CD4-positive, alpha-beta T cell treated with Interleukin-6 for 4 hours (primary cell): Measurements from ENCODE around the gene KASH5.
A peak's percentile ranks its signal among the peaks of the same experiment; 100 is the strongest.
"Not testable (repeated sequence)": the region's sequence is repeated elsewhere in the genome, so short reads cannot be mapped to it uniquely, and the experiment has no call there.

Experiments
- DNase-seq: peaks from one replicate; pipeline ENCODE4 v3.0.0-alpha.2; 2020; ENCODE audit warnings: mixed read lengths

KASH5 gene

GRCh38 chr19:49362929-49363267, 25.2 kb upstream of the KASH5 start:
- DNase-seq, result no peak

DNA sequence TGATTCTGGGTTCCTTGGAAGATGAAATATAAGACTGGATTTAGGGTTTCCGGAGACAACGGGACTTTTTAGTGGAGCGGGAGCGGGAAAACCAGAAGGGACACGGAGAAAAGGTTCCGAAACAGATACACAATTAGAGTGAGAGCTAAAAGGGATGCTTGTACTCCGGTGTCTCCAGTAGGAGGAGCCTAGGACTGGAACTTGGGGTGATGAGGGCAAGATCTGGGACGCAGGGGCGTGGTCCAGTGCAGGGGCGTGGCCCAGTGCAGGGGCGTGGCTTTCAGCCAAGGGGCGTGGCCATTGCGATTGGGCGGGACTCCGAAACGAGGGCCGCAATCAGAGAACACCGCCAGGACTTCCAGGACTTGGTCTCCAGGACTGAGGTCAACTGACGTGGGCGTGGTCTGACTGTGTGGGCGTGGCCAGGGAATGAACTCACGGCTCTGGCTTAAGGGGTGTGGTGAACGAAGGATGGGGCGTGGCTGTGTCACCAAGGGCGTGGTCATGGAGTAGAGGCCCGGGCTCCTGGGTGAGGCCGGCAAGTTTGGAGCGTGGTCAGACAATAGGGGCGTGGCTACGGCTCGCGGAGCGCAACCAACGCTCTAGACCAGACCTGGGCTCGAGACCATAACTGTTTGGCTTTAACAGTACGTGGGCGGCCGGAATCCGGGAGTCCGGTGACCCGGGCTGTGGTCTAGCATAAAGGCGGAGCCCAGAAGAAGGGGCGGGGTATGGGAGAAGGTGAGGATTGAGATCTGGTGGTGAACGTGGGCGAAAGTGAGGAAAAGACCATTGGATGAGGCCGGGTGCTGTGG, 24.6 kb upstream of the KASH5 start, which contains the start of gene DKKL1:
DKKL1 (plus strand) TSS at position 610 of the 815 bp plus-strand sequence; CDS start at position 732, 122 bp downstream.
- DNase-seq, result peak; percentile 53

GRCh38 chr19:49364083-49364737, 23.8 kb upstream of the KASH5 start:
- DNase-seq, result no peak

DNA sequence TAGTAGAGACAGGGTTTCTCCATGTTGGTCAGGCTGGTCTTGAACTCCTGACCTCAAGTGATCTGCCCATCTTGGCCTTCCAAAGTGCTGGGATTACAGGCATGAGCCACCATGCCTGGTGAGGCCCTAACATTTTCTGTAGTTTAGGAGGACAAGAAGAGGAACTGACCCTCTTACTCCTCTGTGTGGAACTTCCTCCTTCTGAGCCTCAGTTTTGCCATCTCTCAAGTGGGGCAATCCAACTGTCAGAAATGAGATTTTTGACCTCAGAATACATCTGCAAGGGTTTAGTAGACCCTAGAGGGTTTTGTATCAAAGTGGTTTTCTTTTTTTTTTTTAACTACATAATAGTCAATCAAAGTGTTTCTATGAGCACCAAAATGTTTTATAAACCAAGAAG, 21.9 kb upstream of the KASH5 start:
- no peak for DNase-seq

- DNase-seq, result no peak
Observed at GRCh38 chr19:49368711-49369358, 19.2 kb upstream of the KASH5 start.

- no peak for DNase-seq
Observed at GRCh38 chr19:49371184-49371583, 16.9 kb upstream of the KASH5 start.

DNA sequence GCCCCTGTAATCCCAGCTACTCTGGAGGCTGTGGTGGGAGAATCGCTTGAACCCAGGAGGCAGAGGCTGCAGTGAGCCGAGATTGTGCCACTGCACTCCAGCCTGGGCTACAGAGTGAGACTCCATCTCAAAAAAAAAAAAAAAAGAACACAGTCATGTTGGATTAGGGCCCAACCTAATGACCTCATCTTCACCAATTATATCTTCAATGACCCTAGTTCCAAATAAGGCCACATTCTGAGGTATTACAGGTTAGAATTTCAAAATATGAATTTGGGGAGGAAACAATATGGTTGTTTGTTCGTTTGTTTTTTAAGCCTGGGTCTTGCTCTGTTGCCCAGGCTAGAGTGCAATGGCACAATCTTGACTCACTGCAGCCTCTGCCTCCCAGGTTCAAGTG, 14.9 kb upstream of the KASH5 start:
- DNase-seq, result not testable (repeated sequence)

GRCh38 chr19:49374665-49375434, 13.2 kb upstream of the KASH5 start:
- no peak for DNase-seq

DNA sequence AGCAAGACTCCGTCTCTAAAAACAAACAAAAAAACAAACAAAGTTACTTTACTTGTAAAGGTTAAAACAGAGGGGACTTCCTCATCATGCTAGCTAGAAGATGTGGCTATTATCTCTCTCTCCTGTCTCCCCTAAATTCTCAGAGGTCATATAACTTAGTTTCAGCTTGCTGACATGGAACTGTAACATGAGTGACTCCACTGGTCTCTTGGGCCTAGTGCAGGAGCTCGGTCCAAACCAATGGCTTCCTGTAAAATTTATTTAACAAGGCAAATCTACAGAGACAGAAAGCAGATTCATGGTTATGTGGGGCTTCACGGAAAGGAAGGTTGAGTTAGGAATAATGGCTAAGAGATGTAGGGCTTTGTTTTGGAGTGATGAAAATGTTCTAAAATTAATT, 9.5 kb upstream of the KASH5 start:
- no peak for DNase-seq

DNA sequence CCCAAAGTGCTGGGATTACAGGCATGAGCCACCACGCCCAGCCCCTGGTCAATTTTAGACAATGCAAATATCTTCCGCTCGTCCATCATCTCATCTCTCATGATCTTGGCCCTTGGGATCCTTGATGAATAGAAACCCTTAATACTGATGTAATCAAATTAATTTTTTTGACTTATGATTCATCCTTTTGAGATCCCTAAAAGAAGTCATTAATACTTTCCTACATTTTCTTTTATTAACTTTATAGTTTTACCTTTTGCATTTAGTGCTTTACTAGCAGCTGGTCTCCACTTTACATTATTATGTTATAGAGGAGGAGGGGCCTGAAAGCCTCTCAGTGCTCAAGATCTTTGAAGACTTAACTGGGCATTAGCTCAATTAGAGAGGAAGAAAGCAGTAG, 7.7 kb upstream of the KASH5 start:
- DNase-seq, result no peak

DNA sequence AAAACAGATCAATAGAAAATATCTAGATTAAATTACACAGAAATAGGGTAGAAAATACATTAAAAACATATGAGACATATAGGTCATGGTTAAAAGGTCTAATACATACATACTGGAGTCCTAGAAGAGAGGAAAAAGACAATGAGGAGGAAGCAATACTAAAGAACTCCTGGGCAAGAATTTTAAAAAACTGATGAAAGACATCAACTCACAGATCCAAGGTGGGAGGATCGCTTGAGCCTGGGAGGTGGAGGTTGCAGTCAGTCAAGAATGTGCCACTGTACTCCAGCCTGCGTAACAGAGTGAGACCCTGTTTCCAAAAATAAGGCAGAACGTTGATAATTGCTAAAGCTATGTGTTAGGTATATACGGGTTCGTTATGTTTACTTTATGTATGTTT, 5.4 kb upstream of the KASH5 start:
- DNase-seq, result no peak

DNA sequence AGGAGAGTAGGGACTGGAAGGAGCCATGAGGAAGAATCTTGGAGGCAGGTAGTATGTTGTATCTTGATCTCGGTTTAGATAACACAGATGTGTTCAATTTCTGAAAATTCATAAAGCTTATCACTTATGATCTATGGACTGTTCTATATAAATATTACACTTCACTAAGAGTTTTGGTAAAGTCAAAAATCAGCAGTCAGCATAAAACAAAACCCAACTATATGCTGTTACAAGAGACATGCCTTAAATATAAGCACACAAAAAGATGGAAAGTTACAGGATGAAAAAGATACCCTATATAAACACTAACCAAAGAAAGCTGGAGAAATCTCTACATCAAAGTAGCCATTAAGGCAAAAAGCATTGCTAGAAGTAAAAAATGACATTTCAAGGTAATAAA, 4.5 kb upstream of the KASH5 start:
- no peak for DNase-seq

GRCh38 chr19:49389406-49389805, 1.4 kb downstream of the KASH5 start:
- DNase-seq, result no peak

- DNase-seq, result no peak
Observed at GRCh38 chr19:49390131-49390928, 2.3 kb downstream of the KASH5 start.

GRCh38 chr19:49390929-49391359, 2.9 kb downstream of the KASH5 start:
- DNase-seq, result no peak

DNA sequence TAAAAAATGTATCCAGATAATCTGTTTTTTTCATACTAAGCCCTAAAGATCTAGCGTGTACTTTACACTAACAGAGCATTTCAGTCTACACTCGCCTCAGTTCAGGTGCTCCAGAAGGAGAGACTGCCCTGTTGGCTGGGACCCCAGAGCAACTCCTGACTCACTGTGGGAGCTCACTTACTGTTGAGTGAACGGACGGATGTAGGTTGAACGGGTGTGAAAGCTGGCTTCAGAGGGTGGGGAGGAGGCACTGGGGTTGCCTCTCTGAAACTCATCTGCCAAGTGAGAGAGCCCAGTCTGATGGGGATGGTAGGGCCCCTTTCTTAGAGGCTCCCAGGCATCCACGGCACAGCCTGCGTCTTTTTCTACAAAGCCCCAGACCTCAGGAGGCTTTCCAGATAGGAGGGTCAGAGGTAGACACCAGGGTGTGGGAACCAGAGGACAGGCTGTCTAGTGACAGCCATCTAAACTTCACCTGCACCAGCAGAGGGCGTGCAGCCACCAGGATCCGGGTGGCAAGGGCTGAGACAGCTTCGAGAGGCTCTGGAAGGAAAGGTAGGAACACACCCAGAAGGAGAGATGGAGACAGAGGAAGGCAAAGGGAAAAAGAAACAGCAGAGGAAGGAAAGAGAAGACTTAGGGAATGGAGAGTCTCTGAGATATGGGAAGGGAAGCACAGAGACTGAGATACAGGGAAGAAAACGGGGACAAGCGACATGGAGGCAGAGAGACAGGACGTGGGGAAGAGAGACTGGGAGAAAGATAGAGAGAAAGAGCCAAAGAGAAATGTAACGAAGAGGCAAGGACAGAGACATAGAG, 3.7 kb downstream of the KASH5 start:
- peak; percentile 88 for DNase-seq

DNA sequence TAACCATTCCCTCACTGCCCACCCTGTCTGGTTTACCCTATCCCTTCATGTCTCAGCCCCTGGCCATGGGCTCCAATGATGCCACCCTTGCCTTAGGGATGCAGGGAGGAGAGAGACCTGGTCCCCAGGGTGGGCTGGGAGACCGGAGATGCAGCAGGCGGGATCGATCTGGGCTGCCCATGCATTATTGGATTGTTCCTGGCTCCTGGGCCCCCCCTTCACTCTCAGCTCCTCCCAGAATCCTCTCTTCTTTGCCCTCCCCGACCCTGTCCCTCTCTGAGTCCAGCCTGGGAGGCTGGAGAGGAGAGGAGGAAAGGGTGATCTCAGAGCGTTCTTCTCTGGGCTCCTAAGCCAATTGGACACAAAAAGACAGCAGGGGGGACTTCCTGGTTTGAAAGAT, 5.8 kb downstream of the KASH5 start:
- no peak for DNase-seq

GRCh38 chr19:49395581-49396407, 7.7 kb downstream of the KASH5 start:
- DNase-seq, result no peak

GRCh38 chr19:49396738-49397505, 8.9 kb downstream of the KASH5 start:
- no peak for DNase-seq
